Esophagus squamous epithelium (tissue), 4 donors: ENCODE measurements around the gene LRRC4C.

Experiments used
- CTCF ChIP-seq, 6 experiments: fragments of 450-650 bp in 4 of 6; fragments of 200-600 bp in 2 of 6; sonication (generic) in 2 of 6; IDR thresholded peaks; one replicate each; pipeline ENCODE4 v1.5.1; 2016 to 2019; ENCODE audit warnings: antibody characterized with exemption in 6 of 6, mild to moderate bottlenecking in 4 of 6, moderate library complexity in 4 of 6
- POLR2A ChIP-seq, 4 donors: fragments of 450-650 bp; IDR thresholded peaks; one replicate each; pipeline ENCODE4 v1.6.1; 2017; ENCODE audit warnings: antibody characterized with exemption in 4 of 4, mild to moderate bottlenecking in 4 of 4, moderate library complexity in 3 of 4

GRCh38 chr11:40340911-40341310, 1118.5 kb downstream of the LRRC4C start:
- TF ChIP-seq CTCF (IDR thresholded peaks at IDR 0.05) (no peak), POLR2A (IDR thresholded peaks at IDR 0.05) (no peak)
